Stimulated activated CD4-positive, alpha-beta T cell treated with anti-CD3 and anti-CD28 coated beads, Interleukin-12 subunit alpha, Interleukin-12 subunit beta, amount 100 ng/mL, for 48 hours (primary cell): Measurements from ENCODE around the gene VGF.
"Not testable (repeated sequence)": the region's sequence is repeated elsewhere in the genome, so short reads cannot be mapped to it uniquely, and the experiment has no call there.

Source experiments
- DNase-seq, 3 donors: peaks; one replicate each; pipeline ENCODE4 v3.0.0-alpha.2; 2020; ENCODE audit warnings: low read depth in 2 of 3, low spot score in 1 of 3

The VGF gene

GRCh38 chr7:101120315-101120714 is 45.1 kb downstream of the VGF start:
- no peak for DNase-seq

GRCh38 chr7:101119876-101120275 is 45.5 kb downstream of the VGF start:
- DNase-seq: no peak

GRCh38 chr7:101118856-101119255 is 46.5 kb downstream of the VGF start:
- no peak for DNase-seq

GRCh38 chr7:101116898-101117297 is 48.5 kb downstream of the VGF start:
- no peak for DNase-seq

GRCh38 chr7:101115215-101115614 is 50.2 kb downstream of the VGF start:
- DNase-seq: no peak

GRCh38 chr7:101114492-101114891 is 50.9 kb downstream of the VGF start:
- no peak for DNase-seq

- no peak for DNase-seq
Observed at GRCh38 chr7:101113836-101114235, 51.5 kb downstream of the VGF start.

- DNase-seq: not testable (repeated sequence)
Observed at GRCh38 chr7:101113140-101113539, 52.2 kb downstream of the VGF start.
